Pancreas (tissue), 10 donors: Measurements from ENCODE around the gene EPS8L2. TPM values are rescaled to one million over a fixed set of nuclear protein-coding genes. Genes with fewer than 3 reads are reported as not detected.

Source experiments
- ATAC-seq, 4 donors: fragments of 200-7000 bp; cut with Tn5 transposase; one replicate each; pipeline versions ENCODE4 v1.8.0 to v1.9.1; 2020; ENCODE audit warnings: mild to moderate bottlenecking in 4 of 4, moderate library complexity in 4 of 4
- DNase-seq, 6 donors: peaks; one replicate each; pipeline ENCODE4 v3.0.0-alpha.2; 2020
- FAIRE-seq: peaks from 2 replicates; lab custom pipeline; 2012; peaks lifted over from hg19 to GRCh38; lab: Jason Lieb, UNC
- H3K27ac ChIP-seq, 4 donors: fragments of 200-600 bp; sonication (generic); 1 replicate in 3 of 4; 2 replicates in 1 of 4; pipeline versions ENCODE4 v1.5.0 to v1.8.0; 2020
- H3K27me3 ChIP-seq, 4 donors: fragments of 200-600 bp; one replicate each; pipeline ENCODE4 v1.8.0; 2021
- H3K36me3 ChIP-seq, 3 donors: fragments of 200-600 bp; sonication (generic) in 1 of 3; one replicate each; pipeline versions ENCODE4 v1.5.0 to v1.8.0; 2020 to 2021
- H3K4me1 ChIP-seq, 3 donors: fragments of 200-600 bp; one replicate each; pipeline ENCODE4 v1.8.0; 2021
- H3K4me3 ChIP-seq, 4 donors: fragments of 200-600 bp; sonication (generic) in 2 of 4; one replicate each; pipeline versions ENCODE4 v1.5.0 to v1.8.0; 2020 to 2021
- H3K9me3 ChIP-seq, 4 donors: fragments of 200-600 bp; one replicate each; pipeline ENCODE4 v1.8.0; 2021
- CTCF ChIP-seq, 4 donors: fragments of 200-600 bp; sonication (generic) in 3 of 4; IDR thresholded peaks; one replicate each; pipeline versions ENCODE4 v1.5.0 to v1.8.0; 2021; ENCODE audit warnings: antibody characterized with exemption in 4 of 4
- WGBS, 2 donors: extraction: QIAGEN DNeasy Blood & Tissue Kit; methylation state at CpG; one replicate each; pipeline ENCODE4 v1.1.7; 2013; 5-methylcytosine and 5-hydroxymethylcytosine counted together
- intact Hi-C, 3 donors: fragments of 100-400 bp; cut with DNase I; formaldehyde crosslinking; loops; one replicate each; pipeline versions ENCODE4 v1.11.1 to v1.14.2; 2022
- polyA plus RNA-seq, 2 donors: library from polyadenylated mRNA; stranded (reverse); fragments of 200-250 nt; gene quantifications; one replicate each; pipeline ENCODE4 v1.2.3, GENCODE V29; 2013
- total RNA-seq, 6 donors: library from RNA; stranded (reverse); fragmentation: NEBNext Ultra II Directional in 4 of 6; extraction: Animal tissue kit (Norgen Biotek cat#: 25700) in 4 of 6; gene quantifications; one replicate each; pipeline versions ENCODE4 v1.2.1 to v1.2.4, GENCODE V29; 2021 to 2023
- donor health status: healthy with polysubstance abuse.
- donor health status: DM: no; HTN: no; CAD: no; lungs with moderate emphysema.
- donor health status: DM: no; HTN: no; CAD: no.
- donor health status: control.
- donor health status: control.
- donor health status: Bipolar disorder and iron deficiency.
- donor health status: DM: yes; HTN: yes; CAD: no.
- donor health status: DM: no; HTN: no; CAD: no.
- donor health status: DM: no; HTN: no; CAD: no.
- donor health status: DM: yes; HTN: yes; CAD: no.

Gene EPS8L2
- total and polyA plus RNA-seq, 8 donors, result 58.1 to 286 (median 93.3) TPM

DNA sequence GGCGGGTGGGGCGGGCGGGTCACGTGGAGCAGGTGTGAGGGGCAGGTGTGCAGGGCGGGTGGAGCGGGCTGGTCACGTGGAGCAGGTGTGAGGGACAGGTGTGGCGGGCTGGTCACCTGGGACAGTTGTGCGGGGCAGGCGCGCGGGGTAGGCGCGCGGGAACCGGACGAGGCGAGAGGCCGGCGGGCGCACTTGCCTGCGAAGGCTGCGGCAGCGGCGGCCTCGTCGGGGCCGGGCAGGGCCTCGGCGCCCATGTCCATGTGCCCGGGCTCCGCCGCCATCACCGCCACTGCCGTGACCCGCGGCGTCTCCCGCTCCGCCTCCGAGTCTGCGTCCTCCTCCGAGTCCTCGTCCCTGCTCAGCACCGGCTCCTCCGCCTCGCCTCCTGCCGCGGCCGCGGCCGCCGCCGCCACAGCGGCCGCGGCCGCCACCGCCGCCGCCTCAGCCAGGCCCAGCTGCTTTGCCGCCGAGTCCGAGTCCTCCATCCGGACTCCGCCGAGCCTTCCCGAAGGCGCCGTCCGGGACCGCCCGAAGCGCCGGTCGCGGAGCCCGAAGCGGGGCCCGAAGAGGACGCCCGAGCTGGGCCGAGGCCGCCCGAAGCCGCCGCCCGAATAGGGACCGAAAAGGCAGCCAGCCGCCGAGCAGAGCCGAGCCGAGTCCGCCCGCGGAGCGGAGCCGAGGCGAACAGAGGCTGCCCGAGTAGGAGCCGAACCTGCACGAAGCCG is 11.3 kb upstream of the EPS8L2 start, which contains the start of gene DEAF1:
Gene DEAF1 (minus strand): TSS at position 660 of the 725 bp plus-strand sequence. CDS start 175 bp downstream, at position 485.
- Histone ChIP-seq H3K9me3 (no peaks in the 10 kb centered on the region), H3K4me1 (peaks cover 6 to 23% (median 7%) of the 10 kb centered on the region in 3 donors), H3K36me3 (no peaks in the 10 kb centered on the region), H3K27me3 (no peaks in the 10 kb centered on the region), H3K4me3 (peak within 1 kb of the TSS; percentile 87 to 100 (median 88)), H3K27ac (peak within 1 kb of the TSS; percentile 97 to 100 (median 100))
- no peak for TF ChIP-seq CTCF (IDR thresholded peaks at IDR 0.05)
- DNase-seq, result peak; percentile 98 to 100 (median 100)
- FAIRE-seq, result peak; percentile 75
- ATAC-seq, result peak; percentile 83 to 91 (median 84)
- 1 to 3% methylated on average over 83 to 103 of the region's 103 CpGs for WGBS, 2 donors
- intact Hi-C loops, result no loop called here

GRCh38 chr11:695288-695537 is 10.8 kb upstream of the EPS8L2 start:
- WGBS, 2 donors, result 0 to 1% methylated on average over 19 to 25 of the region's 25 CpGs
- no peak for TF ChIP-seq CTCF (IDR thresholded peaks at IDR 0.05)
- no peak for DNase-seq
- no peaks in the 10 kb centered on the region for H3K9me3 ChIP-seq
- H3K27ac ChIP-seq, result peak overlapping the region; percentile 97 to 100 (median 100)
- H3K27me3 ChIP-seq, result no peaks in the 10 kb centered on the region
- peaks cover 6 to 23% (median 7%) of the 10 kb centered on the region in 3 donors for H3K4me1 ChIP-seq
- H3K36me3 ChIP-seq, result no peaks in the 10 kb centered on the region
- no peak for ATAC-seq
- FAIRE-seq, result no peak
- intact Hi-C loops, result no loop called here
- peak overlapping the region; percentile 87 to 100 (median 88) for H3K4me3 ChIP-seq

DNA sequence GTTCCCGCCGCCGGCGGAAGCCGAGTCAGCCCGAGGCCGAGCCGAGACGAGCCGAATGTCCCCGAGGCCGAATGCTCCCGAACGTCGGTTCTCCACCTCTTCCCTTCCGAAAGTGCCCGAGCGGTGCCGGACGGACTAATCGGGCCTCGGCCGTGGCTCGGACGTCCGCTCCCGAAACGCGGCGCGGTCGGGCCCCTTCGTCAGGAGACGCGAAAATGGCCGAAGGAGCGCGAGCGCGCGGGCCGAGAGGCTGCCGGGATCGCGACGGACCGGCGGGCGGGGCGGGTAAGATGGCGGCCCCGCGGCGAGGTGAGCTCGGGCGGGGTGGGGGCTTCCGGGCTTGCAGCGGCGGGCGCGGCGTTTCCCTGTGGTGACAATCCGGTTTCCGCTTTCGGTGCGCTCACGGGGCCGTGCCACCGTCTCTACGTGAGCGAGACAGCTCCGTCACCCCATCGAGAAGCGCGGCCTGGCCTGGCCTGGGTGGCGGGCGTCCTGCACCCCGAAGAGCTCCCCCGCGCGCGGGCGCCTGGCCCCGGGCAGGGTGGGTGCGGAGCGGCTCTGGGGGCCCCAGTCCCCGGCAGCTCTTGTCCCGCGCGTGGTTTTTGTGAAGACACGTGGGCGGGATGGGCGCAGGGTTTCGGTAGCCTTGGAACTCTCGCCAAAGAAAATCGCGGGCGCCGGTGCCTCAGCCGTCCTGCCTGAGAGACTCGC is 10.3 kb upstream of the EPS8L2 start, which contains the start of gene TMEM80:
Gene TMEM80 (plus strand): TSS at position 279 of the 711 bp plus-strand sequence. CDS start 12 bp downstream, at position 291.
- peak within 1 kb of the TSS; percentile 97 to 100 (median 100) for H3K27ac ChIP-seq
- H3K9me3 ChIP-seq, result no peaks in the 10 kb centered on the region
- ATAC-seq (peak; percentile 83 to 90 (median 84)), FAIRE-seq (no peak), DNase-seq (peak; percentile 98 to 100 (median 99))
- H3K4me1 ChIP-seq, result peaks cover 6 to 23% (median 7%) of the 10 kb centered on the region in 3 donors
- H3K36me3 ChIP-seq, result no peaks in the 10 kb centered on the region
- TF ChIP-seq CTCF (IDR thresholded peaks at IDR 0.05), result no peak
- intact Hi-C loops, result no loop called here
- WGBS, 2 donors, result 0% methylated on average over 90 to 101 of the region's 101 CpGs
- H3K27me3 ChIP-seq, result no peaks in the 10 kb centered on the region
- peak within 1 kb of the TSS; percentile 87 to 100 (median 88) for H3K4me3 ChIP-seq

DNA sequence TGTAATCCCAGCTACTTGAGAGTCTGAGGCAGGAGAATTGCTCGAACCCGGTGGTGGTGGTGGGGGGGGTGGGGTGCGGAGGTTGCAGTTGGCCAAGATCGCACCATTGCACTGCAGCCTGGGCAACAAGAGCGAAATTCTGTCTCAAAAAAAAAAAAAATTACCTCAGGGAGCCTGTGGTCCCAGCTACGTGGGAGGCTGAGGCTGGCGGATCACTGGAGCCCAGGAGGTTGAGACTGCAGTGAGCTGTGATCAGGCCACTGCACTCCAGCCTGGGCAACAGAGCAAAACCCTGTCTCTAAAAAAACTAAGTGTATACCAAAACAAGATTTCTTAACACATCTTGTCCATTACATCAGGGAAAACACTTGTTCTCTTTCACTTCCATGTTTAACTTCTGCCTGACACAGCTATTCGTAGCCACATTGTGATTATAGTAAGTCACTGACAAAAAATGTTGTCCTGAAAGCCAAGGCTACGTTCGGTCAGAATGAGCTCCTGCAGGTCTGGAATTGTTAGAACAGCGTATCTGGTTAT is 9.0 kb upstream of the EPS8L2 start:
- Histone ChIP-seq H3K27ac (peak overlapping the region; percentile 97 to 100 (median 100)), H3K9me3 (no peaks in the 10 kb centered on the region), H3K4me1 (peaks cover 6 to 23% (median 7%) of the 10 kb centered on the region in 3 donors), H3K4me3 (peak overlapping the region in 1 of 4 donors; percentile 89), H3K27me3 (no peaks in the 10 kb centered on the region), H3K36me3 (peaks cover 0 to under 1% (median 0%) of the 10 kb centered on the region in 3 donors)
- no peak for DNase-seq
- no peak for ATAC-seq
- peak; percentile 43 for FAIRE-seq
- 46 to 61% methylated on average over 11 of the region's 11 CpGs for WGBS, 2 donors
- no peak for TF ChIP-seq CTCF (IDR thresholded peaks at IDR 0.05)
- intact Hi-C loops, result no loop called here
